HepG2 (cell line): ENCODE results near the gene SRR. TPM values are rescaled to one million over a fixed set of nuclear protein-coding genes. Genes with fewer than 3 reads are reported as not detected.

Source experiments
- AKAP8 ChIP-seq: sonication (generic); formaldehyde crosslinking; IDR thresholded peaks from 2 replicates; pipeline ENCODE4 v1.5.1; 2020; ENCODE audit warnings: mild to moderate bottlenecking, missing genetic modification reagents
- HOXA5 ChIP-seq: sonication (generic); formaldehyde crosslinking; IDR thresholded peaks from 2 replicates; pipeline ENCODE4 v1.4.0; 2020; ENCODE audit warnings: missing genetic modification reagents
- HOXA9 ChIP-seq: sonication (generic); formaldehyde crosslinking; IDR thresholded peaks from 2 replicates; pipeline ENCODE4 v1.8.1; 2022; ENCODE audit warnings: missing genetic modification reagents, mild to moderate bottlenecking, moderate library complexity, borderline replicate concordance
- TFDP2 ChIP-seq: sonication (generic); formaldehyde crosslinking; IDR thresholded peaks from 2 replicates; pipeline ENCODE4 v1.4.0; 2020; ENCODE audit warnings: missing genetic modification reagents
- ZKSCAN8 ChIP-seq: IDR thresholded peaks from 2 replicates; pipeline ENCODE4 v1.6.1; 2016; ENCODE audit warnings: borderline replicate concordance, missing genetic modification reagents, missing compliant biosample characterization
- ZNF30 ChIP-seq: sonication (generic); formaldehyde crosslinking; IDR thresholded peaks from 2 replicates; pipeline ENCODE4 v1.5.0; 2020; ENCODE audit warnings: mild to moderate bottlenecking, missing genetic modification reagents
- ZNF510 ChIP-seq: sonication (generic); formaldehyde crosslinking; IDR thresholded peaks from 2 replicates; pipeline ENCODE4 v1.4.0; 2020; ENCODE audit warnings: low read depth, mild to moderate bottlenecking, missing genetic modification reagents
- ZNF546 ChIP-seq: sonication (generic); formaldehyde crosslinking; conservative IDR thresholded peaks from 2 replicates; pipeline ENCODE4 v1.8.1; 2023; ENCODE audit warnings: mild to moderate bottlenecking, missing genetic modification reagents
- polyA plus RNA-seq, 8 experiments: library from polyadenylated mRNA; depleted of rRNA in 3 of 8; stranded (reverse) in 7 of 8; unstranded in 1 of 8; fragments of >200 nt; fragmentation: Illumina TruSeq in 4 of 8; extraction: Trizol in 4 of 8; gene quantifications; 2 replicates each; pipeline versions ENCODE4 v1.2.1 to v1.2.3, GENCODE V29; 2011 to 2016; ENCODE audit warnings: low read depth in 4 of 8, missing spikeins in 1 of 8, mixed read lengths in 1 of 8; ENCODE audit not compliant: insufficient read depth in 1 of 8
- total RNA-seq, 5 experiments: library from RNA; depleted of rRNA; stranded (reverse); fragments of >200 nt; fragmentation: Illumina TruSeq; extraction: Trizol; gene quantifications; 2 replicates each; pipeline ENCODE4 v1.2.3, GENCODE V29; 2016; ENCODE audit warnings: low read depth in 1 of 5
- TF ChIP-seq, protein P1 (sequence below): sonication (generic); formaldehyde crosslinking; IDR thresholded peaks from 2 replicates; pipeline ENCODE4 v1.4.0; 2020; ENCODE audit warnings: missing genetic modification reagents, borderline replicate concordance
- TF ChIP-seq, protein P2 (sequence below): sonication (generic); formaldehyde crosslinking; IDR thresholded peaks from 2 replicates; pipeline ENCODE4 v1.5.0; 2020; ENCODE audit warnings: mild to moderate bottlenecking, missing genetic modification reagents, borderline replicate concordance
- TF ChIP-seq, protein P3 (sequence below): sonication (generic); formaldehyde crosslinking; IDR thresholded peaks from 2 replicates; pipeline ENCODE4 v1.8.0; 2022; ENCODE audit warnings: missing genetic modification reagents, mild to moderate bottlenecking, inconsistent platforms, borderline replicate concordance
- TF ChIP-seq, protein P4 (sequence below): sonication (generic); formaldehyde crosslinking; conservative IDR thresholded peaks from 2 replicates; pipeline ENCODE4 v1.8.0; 2022; ENCODE audit warnings: missing genetic modification reagents
- TF ChIP-seq, protein P5 (sequence below): sonication (generic); formaldehyde crosslinking; IDR thresholded peaks from 2 replicates; pipeline ENCODE4 v1.8.1; 2023; ENCODE audit warnings: mild to moderate bottlenecking, inconsistent platforms, moderate library complexity, missing genetic modification reagents, borderline replicate concordance

Gene SRR
- total and polyA plus RNA-seq, 2 of the 13 experiments (the other 11 are each of a cell fraction or from before 2014, with no cell fraction given) = 3.6 to 7.8 TPM

DNA sequence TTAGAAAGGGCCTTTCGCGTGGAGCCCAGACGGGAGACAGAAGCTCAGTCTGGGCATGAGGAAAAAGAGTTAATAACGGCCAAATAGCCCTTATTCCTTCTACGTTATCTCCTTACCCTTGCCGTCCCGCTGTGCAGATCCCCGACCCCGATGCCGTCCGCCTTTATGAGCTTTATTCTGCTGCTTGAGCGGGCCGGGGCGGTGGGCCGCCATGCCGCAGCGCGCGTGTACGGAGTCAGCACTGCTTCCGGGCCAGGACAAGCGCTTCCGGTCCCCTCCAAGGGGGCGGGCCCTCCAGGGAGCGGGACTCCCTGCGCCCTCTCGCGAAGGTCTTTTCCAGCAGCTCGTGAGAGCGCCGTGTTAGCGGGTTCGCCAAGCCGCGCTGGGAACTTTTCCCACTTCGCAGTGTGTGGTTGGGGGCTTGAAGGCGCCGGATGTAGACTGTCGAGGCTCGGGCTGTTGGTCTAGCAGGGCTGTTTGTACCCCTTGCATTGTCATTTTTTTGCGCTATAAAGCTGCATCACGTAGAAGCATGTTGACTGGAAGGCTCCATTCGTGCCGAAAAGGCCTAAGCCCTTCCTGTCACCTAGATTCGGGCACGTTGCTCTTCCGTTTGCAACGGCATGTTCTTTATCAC lies 32.6 kb downstream of the SRR start, which contains the start of gene TSR1 (continued):
- TF ChIP-seq, protein P1, sequence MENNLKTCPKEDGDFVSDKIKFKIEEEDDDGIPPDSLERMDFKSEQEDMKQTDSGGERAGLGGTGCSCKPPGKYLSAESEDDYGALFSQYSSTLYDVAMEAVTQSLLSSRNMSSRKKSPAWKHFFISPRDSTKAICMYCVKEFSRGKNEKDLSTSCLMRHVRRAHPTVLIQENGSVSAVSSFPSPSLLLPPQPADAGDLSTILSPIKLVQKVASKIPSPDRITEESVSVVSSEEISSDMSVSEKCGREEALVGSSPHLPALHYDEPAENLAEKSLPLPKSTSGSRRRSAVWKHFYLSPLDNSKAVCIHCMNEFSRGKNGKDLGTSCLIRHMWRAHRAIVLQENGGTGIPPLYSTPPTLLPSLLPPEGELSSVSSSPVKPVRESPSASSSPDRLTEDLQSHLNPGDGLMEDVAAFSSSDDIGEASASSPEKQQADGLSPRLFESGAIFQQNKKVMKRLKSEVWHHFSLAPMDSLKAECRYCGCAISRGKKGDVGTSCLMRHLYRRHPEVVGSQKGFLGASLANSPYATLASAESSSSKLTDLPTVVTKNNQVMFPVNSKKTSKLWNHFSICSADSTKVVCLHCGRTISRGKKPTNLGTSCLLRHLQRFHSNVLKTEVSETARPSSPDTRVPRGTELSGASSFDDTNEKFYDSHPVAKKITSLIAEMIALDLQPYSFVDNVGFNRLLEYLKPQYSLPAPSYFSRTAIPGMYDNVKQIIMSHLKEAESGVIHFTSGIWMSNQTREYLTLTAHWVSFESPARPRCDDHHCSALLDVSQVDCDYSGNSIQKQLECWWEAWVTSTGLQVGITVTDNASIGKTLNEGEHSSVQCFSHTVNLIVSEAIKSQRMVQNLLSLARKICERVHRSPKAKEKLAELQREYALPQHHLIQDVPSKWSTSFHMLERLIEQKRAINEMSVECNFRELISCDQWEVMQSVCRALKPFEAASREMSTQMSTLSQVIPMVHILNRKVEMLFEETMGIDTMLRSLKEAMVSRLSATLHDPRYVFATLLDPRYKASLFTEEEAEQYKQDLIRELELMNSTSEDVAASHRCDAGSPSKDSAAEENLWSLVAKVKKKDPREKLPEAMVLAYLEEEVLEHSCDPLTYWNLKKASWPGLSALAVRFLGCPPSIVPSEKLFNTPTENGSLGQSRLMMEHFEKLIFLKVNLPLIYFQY (CRISPR knock-in tag) = peak; percentile 68
- TF ChIP-seq HOXA9 (CRISPR knock-in tag) (0 out of 2 replicates have a peak, but pooled peaks have one; percentile 15), ZNF546 (CRISPR knock-in tag) (peak; percentile 36; the same call in 1 of the 2 replicates), ZNF510 (peak; percentile 65; the same call in 1 of the 2 replicates), ZNF30 (CRISPR knock-in tag) (peak; percentile 52; the same call in 1 of the 2 replicates), ZKSCAN8 (CRISPR knock-in tag) (0 out of 2 replicates have a peak, but pooled peaks have one; percentile 59), HOXA5 (CRISPR knock-in tag) (peak; percentile 43; the same call in 1 of the 2 replicates), AKAP8 (CRISPR knock-in tag) (no peak), TFDP2 (peak; percentile 87)
- TF ChIP-seq, protein P2, sequence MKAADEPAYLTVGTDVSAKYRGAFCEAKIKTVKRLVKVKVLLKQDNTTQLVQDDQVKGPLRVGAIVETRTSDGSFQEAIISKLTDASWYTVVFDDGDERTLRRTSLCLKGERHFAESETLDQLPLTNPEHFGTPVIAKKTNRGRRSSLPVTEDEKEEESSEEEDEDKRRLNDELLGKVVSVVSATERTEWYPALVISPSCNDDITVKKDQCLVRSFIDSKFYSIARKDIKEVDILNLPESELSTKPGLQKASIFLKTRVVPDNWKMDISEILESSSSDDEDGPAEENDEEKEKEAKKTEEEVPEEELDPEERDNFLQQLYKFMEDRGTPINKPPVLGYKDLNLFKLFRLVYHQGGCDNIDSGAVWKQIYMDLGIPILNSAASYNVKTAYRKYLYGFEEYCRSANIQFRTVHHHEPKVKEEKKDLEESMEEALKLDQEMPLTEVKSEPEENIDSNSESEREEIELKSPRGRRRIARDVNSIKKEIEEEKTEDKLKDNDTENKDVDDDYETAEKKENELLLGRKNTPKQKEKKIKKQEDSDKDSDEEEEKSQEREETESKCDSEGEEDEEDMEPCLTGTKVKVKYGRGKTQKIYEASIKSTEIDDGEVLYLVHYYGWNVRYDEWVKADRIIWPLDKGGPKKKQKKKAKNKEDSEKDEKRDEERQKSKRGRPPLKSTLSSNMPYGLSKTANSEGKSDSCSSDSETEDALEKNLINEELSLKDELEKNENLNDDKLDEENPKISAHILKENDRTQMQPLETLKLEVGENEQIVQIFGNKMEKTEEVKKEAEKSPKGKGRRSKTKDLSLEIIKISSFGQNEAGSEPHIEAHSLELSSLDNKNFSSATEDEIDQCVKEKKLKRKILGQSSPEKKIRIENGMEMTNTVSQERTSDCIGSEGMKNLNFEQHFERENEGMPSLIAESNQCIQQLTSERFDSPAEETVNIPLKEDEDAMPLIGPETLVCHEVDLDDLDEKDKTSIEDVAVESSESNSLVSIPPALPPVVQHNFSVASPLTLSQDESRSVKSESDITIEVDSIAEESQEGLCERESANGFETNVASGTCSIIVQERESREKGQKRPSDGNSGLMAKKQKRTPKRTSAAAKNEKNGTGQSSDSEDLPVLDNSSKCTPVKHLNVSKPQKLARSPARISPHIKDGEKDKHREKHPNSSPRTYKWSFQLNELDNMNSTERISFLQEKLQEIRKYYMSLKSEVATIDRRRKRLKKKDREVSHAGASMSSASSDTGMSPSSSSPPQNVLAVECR (CRISPR knock-in tag) = peak; percentile 89; the same call in 1 of the 2 replicates
- TF ChIP-seq, protein P3, sequence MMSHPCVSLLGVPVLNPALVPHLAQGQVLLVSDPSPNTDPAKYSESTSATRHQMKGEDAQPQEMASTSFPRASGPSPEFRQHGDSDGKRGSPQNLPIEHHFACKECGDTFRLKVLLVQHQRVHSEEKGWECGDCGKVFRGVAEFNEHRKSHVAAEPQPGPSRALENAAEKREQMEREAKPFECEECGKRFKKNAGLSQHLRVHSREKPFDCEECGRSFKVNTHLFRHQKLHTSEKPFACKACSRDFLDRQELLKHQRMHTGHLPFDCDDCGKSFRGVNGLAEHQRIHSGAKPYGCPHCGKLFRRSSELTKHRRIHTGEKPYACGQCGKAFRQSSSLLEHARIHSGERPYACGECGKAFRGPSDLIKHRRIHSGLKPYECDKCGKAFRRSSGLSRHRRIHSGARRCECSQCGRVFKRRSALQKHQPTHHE (CRISPR knock-in tag) = peak; percentile 58; the same call in 1 of the 2 replicates
- TF ChIP-seq, protein P4, sequence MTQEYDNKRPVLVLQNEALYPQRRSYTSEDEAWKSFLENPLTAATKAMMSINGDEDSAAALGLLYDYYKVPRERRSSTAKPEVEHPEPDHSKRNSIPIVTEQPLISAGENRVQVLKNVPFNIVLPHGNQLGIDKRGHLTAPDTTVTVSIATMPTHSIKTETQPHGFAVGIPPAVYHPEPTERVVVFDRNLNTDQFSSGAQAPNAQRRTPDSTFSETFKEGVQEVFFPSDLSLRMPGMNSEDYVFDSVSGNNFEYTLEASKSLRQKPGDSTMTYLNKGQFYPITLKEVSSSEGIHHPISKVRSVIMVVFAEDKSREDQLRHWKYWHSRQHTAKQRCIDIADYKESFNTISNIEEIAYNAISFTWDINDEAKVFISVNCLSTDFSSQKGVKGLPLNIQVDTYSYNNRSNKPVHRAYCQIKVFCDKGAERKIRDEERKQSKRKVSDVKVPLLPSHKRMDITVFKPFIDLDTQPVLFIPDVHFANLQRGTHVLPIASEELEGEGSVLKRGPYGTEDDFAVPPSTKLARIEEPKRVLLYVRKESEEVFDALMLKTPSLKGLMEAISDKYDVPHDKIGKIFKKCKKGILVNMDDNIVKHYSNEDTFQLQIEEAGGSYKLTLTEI (CRISPR knock-in tag) = no peak
- TF ChIP-seq, protein P5, sequence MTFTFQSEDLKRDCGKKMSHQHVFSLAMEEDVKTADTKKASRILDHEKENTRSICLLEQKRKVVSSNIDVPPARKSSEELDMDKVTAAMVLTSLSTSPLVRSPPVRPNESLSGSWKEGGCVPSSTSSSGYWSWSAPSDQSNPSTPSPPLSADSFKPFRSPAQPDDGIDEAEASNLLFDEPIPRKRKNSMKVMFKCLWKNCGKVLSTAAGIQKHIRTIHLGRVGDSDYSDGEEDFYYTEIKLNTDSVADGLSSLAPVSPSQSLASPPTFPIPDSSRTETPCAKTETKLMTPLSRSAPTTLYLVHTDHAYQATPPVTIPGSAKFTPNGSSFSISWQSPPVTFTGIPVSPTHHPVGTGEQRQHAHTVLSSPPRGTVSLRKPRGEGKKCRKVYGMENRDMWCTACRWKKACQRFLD = 0 out of 2 replicates have a peak, but pooled peaks have one; percentile 41
